WTC11 (cell line): ENCODE data around the gene CCDC68.

Experiments used
- CBFB ChIP-seq: sonication (generic); formaldehyde crosslinking; IDR thresholded peaks from 2 replicates; pipeline ENCODE4 v1.8.1; 2022; ENCODE audit warnings: mild to moderate bottlenecking, low read depth, missing genetic modification reagents
- ESRRA ChIP-seq: sonication (generic); formaldehyde crosslinking; IDR thresholded peaks from 2 replicates; pipeline ENCODE4 v1.8.1; 2022; ENCODE audit warnings: mild to moderate bottlenecking, missing genetic modification reagents, borderline replicate concordance
- NR3C1 ChIP-seq: sonication (generic); formaldehyde crosslinking; conservative IDR thresholded peaks from 2 replicates; pipeline ENCODE4 v1.8.1; 2023; ENCODE audit warnings: low read depth, mild to moderate bottlenecking, missing genetic modification reagents
- RELA ChIP-seq: sonication (generic); formaldehyde crosslinking; IDR thresholded peaks from 2 replicates; pipeline ENCODE4 v1.8.1; 2022; ENCODE audit warnings: missing genetic modification reagents, mild to moderate bottlenecking, borderline replicate concordance
- SP1 ChIP-seq: sonication (generic); formaldehyde crosslinking; conservative IDR thresholded peaks from 2 replicates; pipeline ENCODE4 v1.8.1; 2022; ENCODE audit warnings: missing genetic modification reagents
- ZBTB21 ChIP-seq: sonication (generic); formaldehyde crosslinking; IDR thresholded peaks from 2 replicates; pipeline ENCODE4 v1.8.1; 2023; ENCODE audit warnings: mild to moderate bottlenecking, missing genetic modification reagents, borderline replicate concordance
- ZNF263 ChIP-seq: sonication (generic); formaldehyde crosslinking; IDR thresholded peaks from 2 replicates; pipeline ENCODE4 v1.8.1; 2022; ENCODE audit warnings: low read depth, mild to moderate bottlenecking, moderate library complexity, missing genetic modification reagents
- TF ChIP-seq, protein P1 (sequence below): sonication (generic); formaldehyde crosslinking; IDR thresholded peaks from 2 replicates; pipeline ENCODE4 v1.8.1; 2022; ENCODE audit warnings: mild to moderate bottlenecking, moderate library complexity, missing genetic modification reagents
- TF ChIP-seq, protein P2 (sequence below): fragments of 200-600 bp; IDR thresholded peaks from 2 replicates; pipeline ENCODE4 v1.8.0; 2022; ENCODE audit warnings: antibody characterized with exemption
- TF ChIP-seq, protein P3 (sequence below): sonication (generic); formaldehyde crosslinking; IDR thresholded peaks from 2 replicates; pipeline ENCODE4 v1.8.0; 2022; ENCODE audit warnings: mild to moderate bottlenecking, missing genetic modification reagents
- TF ChIP-seq, protein P4 (sequence below): sonication (generic); formaldehyde crosslinking; IDR thresholded peaks from 2 replicates; pipeline ENCODE4 v1.8.0; 2022; ENCODE audit warnings: mild to moderate bottlenecking, missing genetic modification reagents
- TF ChIP-seq, protein P5 (sequence below): sonication (generic); formaldehyde crosslinking; IDR thresholded peaks from 2 replicates; pipeline ENCODE4 v1.8.1; 2023; ENCODE audit warnings: mild to moderate bottlenecking, missing genetic modification reagents, borderline replicate concordance

DNA sequence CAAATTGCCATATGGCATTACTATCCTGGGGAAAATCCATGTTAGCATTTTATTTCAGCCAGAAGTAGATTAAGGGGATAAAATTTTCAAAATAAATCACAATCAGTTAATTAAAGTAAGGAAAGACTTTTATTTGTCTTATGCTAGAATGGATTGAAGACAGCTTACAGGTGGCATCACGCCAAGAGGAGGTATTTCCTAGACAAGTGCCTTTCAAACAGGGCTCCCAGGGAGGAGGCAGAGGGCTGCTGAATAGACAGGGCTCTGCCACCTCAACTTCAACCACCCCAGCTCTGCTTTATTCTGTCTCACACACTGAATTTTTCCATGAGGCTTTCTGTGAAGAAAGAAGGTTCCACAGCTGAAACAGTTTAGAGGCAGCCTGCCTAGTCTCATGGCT, 12.2 kb downstream of the CCDC68 start:
- TF ChIP-seq SP1 (CRISPR knock-in tag), result no peak
- TF ChIP-seq, protein P1, sequence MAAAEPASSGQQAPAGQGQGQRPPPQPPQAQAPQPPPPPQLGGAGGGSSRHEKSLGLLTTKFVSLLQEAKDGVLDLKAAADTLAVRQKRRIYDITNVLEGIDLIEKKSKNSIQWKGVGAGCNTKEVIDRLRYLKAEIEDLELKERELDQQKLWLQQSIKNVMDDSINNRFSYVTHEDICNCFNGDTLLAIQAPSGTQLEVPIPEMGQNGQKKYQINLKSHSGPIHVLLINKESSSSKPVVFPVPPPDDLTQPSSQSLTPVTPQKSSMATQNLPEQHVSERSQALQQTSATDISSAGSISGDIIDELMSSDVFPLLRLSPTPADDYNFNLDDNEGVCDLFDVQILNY, result no peak
- TF ChIP-seq, protein P2, sequence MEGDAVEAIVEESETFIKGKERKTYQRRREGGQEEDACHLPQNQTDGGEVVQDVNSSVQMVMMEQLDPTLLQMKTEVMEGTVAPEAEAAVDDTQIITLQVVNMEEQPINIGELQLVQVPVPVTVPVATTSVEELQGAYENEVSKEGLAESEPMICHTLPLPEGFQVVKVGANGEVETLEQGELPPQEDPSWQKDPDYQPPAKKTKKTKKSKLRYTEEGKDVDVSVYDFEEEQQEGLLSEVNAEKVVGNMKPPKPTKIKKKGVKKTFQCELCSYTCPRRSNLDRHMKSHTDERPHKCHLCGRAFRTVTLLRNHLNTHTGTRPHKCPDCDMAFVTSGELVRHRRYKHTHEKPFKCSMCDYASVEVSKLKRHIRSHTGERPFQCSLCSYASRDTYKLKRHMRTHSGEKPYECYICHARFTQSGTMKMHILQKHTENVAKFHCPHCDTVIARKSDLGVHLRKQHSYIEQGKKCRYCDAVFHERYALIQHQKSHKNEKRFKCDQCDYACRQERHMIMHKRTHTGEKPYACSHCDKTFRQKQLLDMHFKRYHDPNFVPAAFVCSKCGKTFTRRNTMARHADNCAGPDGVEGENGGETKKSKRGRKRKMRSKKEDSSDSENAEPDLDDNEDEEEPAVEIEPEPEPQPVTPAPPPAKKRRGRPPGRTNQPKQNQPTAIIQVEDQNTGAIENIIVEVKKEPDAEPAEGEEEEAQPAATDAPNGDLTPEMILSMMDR, result no peak
- no peak for TF ChIP-seq RELA
- TF ChIP-seq, protein P3, sequence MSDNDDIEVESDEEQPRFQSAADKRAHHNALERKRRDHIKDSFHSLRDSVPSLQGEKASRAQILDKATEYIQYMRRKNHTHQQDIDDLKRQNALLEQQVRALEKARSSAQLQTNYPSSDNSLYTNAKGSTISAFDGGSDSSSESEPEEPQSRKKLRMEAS (CRISPR knock-in tag), result no peak
- no peak for TF ChIP-seq ESRRA
- TF ChIP-seq, protein P4, sequence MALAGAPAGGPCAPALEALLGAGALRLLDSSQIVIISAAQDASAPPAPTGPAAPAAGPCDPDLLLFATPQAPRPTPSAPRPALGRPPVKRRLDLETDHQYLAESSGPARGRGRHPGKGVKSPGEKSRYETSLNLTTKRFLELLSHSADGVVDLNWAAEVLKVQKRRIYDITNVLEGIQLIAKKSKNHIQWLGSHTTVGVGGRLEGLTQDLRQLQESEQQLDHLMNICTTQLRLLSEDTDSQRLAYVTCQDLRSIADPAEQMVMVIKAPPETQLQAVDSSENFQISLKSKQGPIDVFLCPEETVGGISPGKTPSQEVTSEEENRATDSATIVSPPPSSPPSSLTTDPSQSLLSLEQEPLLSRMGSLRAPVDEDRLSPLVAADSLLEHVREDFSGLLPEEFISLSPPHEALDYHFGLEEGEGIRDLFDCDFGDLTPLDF (CRISPR knock-in tag), result no peak
- TF ChIP-seq, protein P5, sequence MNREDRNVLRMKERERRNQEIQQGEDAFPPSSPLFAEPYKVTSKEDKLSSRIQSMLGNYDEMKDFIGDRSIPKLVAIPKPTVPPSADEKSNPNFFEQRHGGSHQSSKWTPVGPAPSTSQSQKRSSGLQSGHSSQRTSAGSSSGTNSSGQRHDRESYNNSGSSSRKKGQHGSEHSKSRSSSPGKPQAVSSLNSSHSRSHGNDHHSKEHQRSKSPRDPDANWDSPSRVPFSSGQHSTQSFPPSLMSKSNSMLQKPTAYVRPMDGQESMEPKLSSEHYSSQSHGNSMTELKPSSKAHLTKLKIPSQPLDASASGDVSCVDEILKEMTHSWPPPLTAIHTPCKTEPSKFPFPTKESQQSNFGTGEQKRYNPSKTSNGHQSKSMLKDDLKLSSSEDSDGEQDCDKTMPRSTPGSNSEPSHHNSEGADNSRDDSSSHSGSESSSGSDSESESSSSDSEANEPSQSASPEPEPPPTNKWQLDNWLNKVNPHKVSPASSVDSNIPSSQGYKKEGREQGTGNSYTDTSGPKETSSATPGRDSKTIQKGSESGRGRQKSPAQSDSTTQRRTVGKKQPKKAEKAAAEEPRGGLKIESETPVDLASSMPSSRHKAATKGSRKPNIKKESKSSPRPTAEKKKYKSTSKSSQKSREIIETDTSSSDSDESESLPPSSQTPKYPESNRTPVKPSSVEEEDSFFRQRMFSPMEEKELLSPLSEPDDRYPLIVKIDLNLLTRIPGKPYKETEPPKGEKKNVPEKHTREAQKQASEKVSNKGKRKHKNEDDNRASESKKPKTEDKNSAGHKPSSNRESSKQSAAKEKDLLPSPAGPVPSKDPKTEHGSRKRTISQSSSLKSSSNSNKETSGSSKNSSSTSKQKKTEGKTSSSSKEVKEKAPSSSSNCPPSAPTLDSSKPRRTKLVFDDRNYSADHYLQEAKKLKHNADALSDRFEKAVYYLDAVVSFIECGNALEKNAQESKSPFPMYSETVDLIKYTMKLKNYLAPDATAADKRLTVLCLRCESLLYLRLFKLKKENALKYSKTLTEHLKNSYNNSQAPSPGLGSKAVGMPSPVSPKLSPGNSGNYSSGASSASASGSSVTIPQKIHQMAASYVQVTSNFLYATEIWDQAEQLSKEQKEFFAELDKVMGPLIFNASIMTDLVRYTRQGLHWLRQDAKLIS (CRISPR knock-in tag), result no peak
- no peak for TF ChIP-seq NR3C1 (CRISPR knock-in tag)
- TF ChIP-seq ZNF263 (CRISPR knock-in tag), result no peak
- TF ChIP-seq ZBTB21 (CRISPR knock-in tag), result no peak
- no peak for TF ChIP-seq CBFB (CRISPR knock-in tag)
